Activated CD4-positive, alpha-beta T cell treated with anti-CD3 and anti-CD28 coated beads, Interleukin-2, amount 10 ng/mL, durations not matched to agents 7 days and 5 days (primary cell): ENCODE results near the gene E2F6. TPM values are rescaled to one million over a fixed set of nuclear protein-coding genes. Genes with fewer than 3 reads are reported as not detected.

Experiments
- CTCF ChIA-PET: fragments of 350-600 bp; sonication (Branson Sonifier 250); formaldehyde crosslinking; loops from one replicate; lab custom pipeline; 2021; ENCODE audit warnings: antibody characterized with exemption; lab: Charles Lee
- POLR2A ChIA-PET: fragments of 350-600 bp; sonication (Branson Sonifier 250); formaldehyde crosslinking; loops from one replicate; lab custom pipeline; 2021; ENCODE audit warnings: antibody characterized with exemption; lab: Charles Lee
- DNase-seq: peaks from one replicate; pipeline ENCODE4 v3.0.0-alpha.2; 2020
- H3K27ac Mint-ChIP-seq: one replicate; pipeline ENCODE4 v1.8.0; 2021; ENCODE audit warnings: mild to moderate bottlenecking, moderate library complexity, mixed read lengths
- H3K27me3 Mint-ChIP-seq: one replicate; pipeline ENCODE4 v1.8.0; 2021; ENCODE audit warnings: mixed read lengths
- H3K36me3 Mint-ChIP-seq: one replicate; pipeline ENCODE4 v1.8.0; 2021; ENCODE audit warnings: low read depth, mixed read lengths
- H3K4me1 Mint-ChIP-seq: one replicate; pipeline ENCODE4 v1.8.0; 2021; ENCODE audit warnings: mixed read lengths
- H3K4me3 Mint-ChIP-seq: one replicate; pipeline ENCODE4 v1.8.0; 2021; ENCODE audit warnings: mild to moderate bottlenecking, moderate library complexity, mixed read lengths
- H3K9me3 Mint-ChIP-seq: one replicate; pipeline ENCODE4 v1.8.0; 2021; ENCODE audit warnings: mixed read lengths
- total RNA-seq, 2 experiments: library from RNA; stranded (reverse); gene quantifications; one replicate each; pipeline ENCODE4 v1.2.3, GENCODE V29; 2021

The E2F6 gene
- total RNA-seq, 2 experiments from 2014 or later = 6.6 to 7.3 TPM

DNA sequence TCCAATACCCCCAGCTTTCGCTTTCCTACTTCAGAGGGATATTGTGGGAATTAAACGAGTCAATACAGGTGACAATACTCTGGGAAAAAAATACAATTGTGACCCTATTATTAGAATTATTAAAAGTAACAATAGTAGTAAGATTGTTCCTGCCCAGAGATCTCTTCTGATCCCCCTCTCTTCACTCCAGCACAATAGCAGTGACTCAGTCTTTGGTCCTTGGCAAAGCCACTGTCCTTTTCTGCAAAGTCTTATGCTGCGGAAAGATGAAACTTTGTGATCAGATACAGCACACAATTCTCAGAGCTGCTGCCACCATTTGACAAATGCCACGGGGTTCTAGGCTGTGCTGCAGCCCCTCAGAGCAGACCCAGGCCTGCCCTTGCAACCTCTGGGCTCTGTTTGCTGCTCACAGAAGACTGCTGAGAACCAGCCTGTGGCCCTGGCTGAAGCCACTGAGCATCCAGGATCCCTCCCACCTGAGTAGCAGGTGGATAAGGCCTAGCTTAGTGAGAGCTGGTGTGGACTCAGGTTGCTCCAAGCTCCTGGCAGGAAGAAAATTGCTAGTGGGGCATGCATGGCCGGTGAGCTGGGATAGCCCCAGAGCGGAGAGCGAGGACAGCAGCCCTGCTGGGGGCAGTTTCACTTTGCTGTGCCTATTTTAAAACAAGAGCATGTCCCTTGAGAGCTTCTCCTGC lies 61.4 kb downstream of the E2F6 start:
- Mint-ChIP-seq H3K4me1 (no peaks in the 10 kb centered on the region), H3K9me3 (no peaks in the 10 kb centered on the region), H3K4me3 (no peak overlapping the region), H3K27ac (no peak overlapping the region), H3K36me3 (no peaks in the 10 kb centered on the region), H3K27me3 (peaks cover 2% of the 10 kb centered on the region)
- ChIA-PET CTCF (no interaction called here), POLR2A (no interaction called here)
- no peak for DNase-seq

DNA sequence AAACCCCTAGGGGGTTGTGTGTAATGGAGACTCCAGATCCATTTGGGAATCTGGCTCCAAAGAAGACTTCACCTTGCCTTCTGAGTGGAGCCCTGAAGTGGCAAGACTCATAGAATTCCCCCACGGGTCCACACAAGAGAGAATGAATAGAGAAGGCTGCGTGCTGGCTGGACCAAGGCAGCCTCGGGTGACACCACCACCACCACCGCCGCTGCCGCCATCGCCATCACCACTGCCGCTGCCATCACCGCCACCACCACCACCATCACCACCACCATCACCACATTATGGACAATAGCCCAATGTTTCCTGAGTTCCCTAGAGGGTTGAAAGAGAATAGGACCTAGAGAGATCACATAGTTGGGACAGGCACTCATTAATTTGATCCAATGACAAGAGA lies 63.5 kb downstream of the E2F6 start:
- H3K27ac Mint-ChIP-seq = no peak overlapping the region
- DNase-seq = no peak
- H3K27me3 Mint-ChIP-seq = no peaks in the 10 kb centered on the region
- no peak overlapping the region for H3K4me3 Mint-ChIP-seq
- ChIA-PET POLR2A (interaction anchor here (0.7 kb wide), 1 partner anchor 9 kb away, joined by 3 read pairs; no protein-coding TSS in a partner anchor), CTCF (interaction anchor here (1.5 kb wide), 1 partner anchor 9 kb away, joined by 4 read pairs; no protein-coding TSS in a partner anchor)
- H3K36me3 Mint-ChIP-seq = no peaks in the 10 kb centered on the region
- H3K4me1 Mint-ChIP-seq = no peaks in the 10 kb centered on the region
- H3K9me3 Mint-ChIP-seq = no peaks in the 10 kb centered on the region

GRCh38 chr2:11399438-11399762 lies 66.6 kb downstream of the E2F6 start:
- Mint-ChIP-seq H3K36me3 (no peaks in the 10 kb centered on the region), H3K27me3 (no peaks in the 10 kb centered on the region), H3K9me3 (no peaks in the 10 kb centered on the region), H3K27ac (no peak overlapping the region), H3K4me3 (no peak overlapping the region), H3K4me1 (no peaks in the 10 kb centered on the region)
- ChIA-PET CTCF (no interaction called here), POLR2A (no interaction called here)
- no peak for DNase-seq

DNA sequence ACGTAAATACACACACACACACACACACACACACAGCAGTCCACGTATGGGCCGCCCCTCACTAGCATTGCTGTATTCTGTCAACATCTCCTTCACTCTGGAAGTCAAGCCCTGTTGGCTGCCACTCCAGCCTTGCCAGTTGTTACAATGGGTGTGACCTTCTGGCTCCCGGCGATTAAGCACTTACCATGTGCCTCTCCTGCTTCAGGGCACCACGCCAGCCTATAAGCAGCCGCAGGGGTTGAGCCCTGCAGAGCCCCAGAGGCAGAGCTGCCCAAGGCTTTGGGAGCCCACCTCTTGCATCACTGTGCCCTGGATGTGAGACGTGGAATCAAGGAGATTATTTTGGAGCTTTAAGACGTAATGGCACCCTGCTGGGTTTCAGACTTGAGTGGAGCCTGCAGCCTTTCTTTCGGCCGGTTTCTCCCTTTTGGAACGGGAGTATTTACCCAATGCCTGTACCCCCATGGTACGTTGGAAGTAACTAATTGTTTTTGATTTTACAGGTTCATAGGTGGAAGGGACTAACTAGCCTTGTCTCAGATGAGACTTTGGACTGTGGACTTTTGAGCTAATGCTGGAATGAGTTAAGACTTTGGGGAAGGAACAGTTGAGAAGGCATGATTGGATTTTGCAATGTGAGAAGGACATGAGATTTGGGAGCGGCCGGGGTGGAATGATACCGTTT lies 67.1 kb downstream of the E2F6 start:
- ChIA-PET POLR2A (no interaction called here), CTCF (no interaction called here)
- Mint-ChIP-seq H3K27ac (no peak overlapping the region), H3K36me3 (no peaks in the 10 kb centered on the region), H3K9me3 (no peaks in the 10 kb centered on the region), H3K4me1 (no peaks in the 10 kb centered on the region), H3K4me3 (no peak overlapping the region), H3K27me3 (no peaks in the 10 kb centered on the region)
- no peak for DNase-seq

DNA sequence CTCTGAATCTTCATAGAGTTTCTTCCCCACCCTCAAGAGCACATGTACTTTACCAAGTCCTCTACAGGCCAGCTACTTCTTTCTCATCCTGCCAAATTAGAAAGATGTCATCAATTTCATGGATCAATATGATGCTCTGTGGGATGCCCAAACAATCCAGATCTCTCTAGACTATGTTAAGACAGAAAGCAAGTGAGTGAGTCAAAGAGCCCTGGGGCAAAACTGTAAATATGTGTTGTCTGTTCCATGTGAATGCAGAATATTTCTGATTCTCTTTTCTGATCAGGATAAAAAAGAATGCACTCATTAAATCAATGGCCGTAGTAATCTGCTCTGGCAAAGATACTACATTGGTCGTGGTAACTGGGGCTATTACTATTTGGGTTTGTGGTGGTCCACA lies 68.4 kb downstream of the E2F6 start:
- Mint-ChIP-seq H3K4me1 (no peaks in the 10 kb centered on the region), H3K4me3 (no peak overlapping the region), H3K27ac (no peak overlapping the region), H3K36me3 (no peaks in the 10 kb centered on the region), H3K9me3 (no peaks in the 10 kb centered on the region), H3K27me3 (no peaks in the 10 kb centered on the region)
- CTCF ChIA-PET = interaction anchor here (1.1 kb wide), 1 partner anchor 14 kb away, joined by 3 read pairs; no protein-coding TSS in a partner anchor
- no peak for DNase-seq
- POLR2A ChIA-PET = no interaction called here

- CTCF ChIA-PET = interaction anchor here (0.7 to 1.1 kb wide), 2 partner anchors 12 to 13 kb away, joined by 3 read pairs; no protein-coding TSS in a partner anchor
- Mint-ChIP-seq H3K4me1 (no peaks in the 10 kb centered on the region), H3K27ac (no peak overlapping the region), H3K36me3 (no peaks in the 10 kb centered on the region), H3K27me3 (no peaks in the 10 kb centered on the region), H3K4me3 (no peak overlapping the region), H3K9me3 (no peaks in the 10 kb centered on the region)
- no peak for DNase-seq
- POLR2A ChIA-PET = no interaction called here
Measured at GRCh38 chr2:11396467-11397445, 69.2 kb downstream of the E2F6 start.

DNA sequence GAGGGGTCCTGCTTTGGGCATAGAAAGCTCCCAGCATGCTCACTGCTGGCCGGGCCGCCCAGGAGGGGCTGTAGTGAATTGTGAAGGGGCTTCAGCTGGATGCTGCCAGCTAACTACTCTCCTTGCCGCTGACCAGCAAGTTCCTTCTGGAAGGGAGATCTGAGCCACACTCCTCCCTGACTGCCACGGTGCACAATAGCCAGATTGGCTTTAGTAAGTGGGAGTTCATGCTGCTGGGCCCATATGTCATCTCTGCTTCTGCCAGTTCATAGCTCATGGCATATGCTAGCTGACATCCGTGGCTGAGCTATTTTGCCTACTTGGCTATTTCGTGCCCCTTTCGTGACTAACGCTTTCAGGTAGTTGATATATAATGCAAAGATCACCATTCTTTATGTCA lies 69.9 kb downstream of the E2F6 start:
- CTCF ChIA-PET = interaction anchor here (0.7 kb wide), 1 partner anchor 12 kb away, joined by 3 read pairs; no protein-coding TSS in a partner anchor

GRCh38 chr2:11395389-11395788 lies 70.6 kb downstream of the E2F6 start:
- ChIA-PET CTCF (no interaction called here), POLR2A (no interaction called here)
- no peaks in the 10 kb centered on the region for H3K27me3 Mint-ChIP-seq
- H3K27ac Mint-ChIP-seq = no peak overlapping the region
- no peaks in the 10 kb centered on the region for H3K4me1 Mint-ChIP-seq
- no peaks in the 10 kb centered on the region for H3K36me3 Mint-ChIP-seq
- no peaks in the 10 kb centered on the region for H3K9me3 Mint-ChIP-seq
- DNase-seq = no peak
- H3K4me3 Mint-ChIP-seq = no peak overlapping the region

More for the DNA sequence above, 69.9 kb downstream of the E2F6 start:
- H3K27ac Mint-ChIP-seq = no peak overlapping the region
- H3K9me3 Mint-ChIP-seq = no peaks in the 10 kb centered on the region
- no peaks in the 10 kb centered on the region for H3K36me3 Mint-ChIP-seq
- no peaks in the 10 kb centered on the region for H3K27me3 Mint-ChIP-seq
- no peak for DNase-seq
- no peak overlapping the region for H3K4me3 Mint-ChIP-seq
- no peaks in the 10 kb centered on the region for H3K4me1 Mint-ChIP-seq
- POLR2A ChIA-PET = no interaction called here

Other genes with a start within 250 kb of the E2F6 start
- gene ROCK2, start 121.5 kb downstream of the E2F6 start, total RNA-seq = 10 to 100 TPM; 19.1 to 20.5 TPM
- gene GREB1, start 67.9 kb upstream of the E2F6 start, total RNA-seq = under 1 TPM; 0.10 to 0.29 TPM
- gene NTSR2, start 204.0 kb upstream of the E2F6 start, total RNA-seq = not detected